Measurements from ENCODE around the gene ELAPOR1. TPM values are rescaled to one million over a fixed set of nuclear protein-coding genes. Genes with fewer than 3 reads are reported as not detected.

The ELAPOR1 gene
- total and polyA plus RNA-seq, 9 of the 15 experiments (the other 6 are each of a cell fraction or from before 2014, with no cell fraction given): 0.07 to 1.2 (median 0.18) TPM

GRCh38 chr1:109091078-109091838 is 22.7 kb upstream of the ELAPOR1 start:
- H3K4me1 ChIP-seq (replicated peaks in 1 of 2; ENCODE audit: control insufficient read depth in 2 of 2, insufficient read depth in 2 of 2, low read length in 2 of 2): peaks cover 0 to 24% of the 10 kb centered on the region in 2 experiments; a peak in 4 of 5 replicates
- in situ Hi-C loops (cut with MboI): no loop called here
- ATAC-seq: peak; percentile 79
- ChIA-PET CTCF (ENCODE audit: low intra/inter-chr PET ratio) (interaction anchor here (2.9 kb wide), 1 partner anchor 21 kb away, joined by 12 read pairs; a partner anchor contains a TSS), POLR2A (interaction anchor here (0.6 to 4.5 kb wide), 12 partner anchors 8 to 143 kb away, joined by 3 to 90 read pairs (median 4); a partner anchor contains a TSS)
- no peaks in the 10 kb centered on the region for H4K20me1 ChIP-seq (replicated peaks; ENCODE audit: control insufficient read depth, insufficient read depth, low read length)
- intact Hi-C loops (cut with micrococcal nuclease): loop anchor here (1.0 kb wide), 1 partner anchor 9 kb away; no protein-coding TSS in a partner anchor
- peak; percentile 71 for FAIRE-seq
- H3K79me2 ChIP-seq (ENCODE audit: control insufficient read depth, insufficient read depth, low read length): peaks cover 70% of the 10 kb centered on the region
- 0% methylated on average over 13 of the region's 13 CpGs for WGBS (ENCODE audit: insufficient coverage, low coverage, missing lambda C conversion rate)
- peak overlapping the region; percentile 90 to 93 for H3K9ac ChIP-seq (ENCODE audit: insufficient read depth in 1 of 2, low read depth in 2 of 2, low read length in 2 of 2)
- no peaks in the 10 kb centered on the region for H3K27me3 ChIP-seq (ENCODE audit: control insufficient read depth in 2 of 2, insufficient read depth in 2 of 2, low read length in 2 of 2)
- H3K4me2 ChIP-seq (ENCODE audit: insufficient read depth, low read length): peak overlapping the region; percentile 97
- peak overlapping the region; percentile 85 for H3K4me3 ChIP-seq
- peaks cover 39% of the 10 kb centered on the region for H3K36me3 ChIP-seq (ENCODE audit: control insufficient read depth, insufficient read depth, low read length)
- TSS peak; percentile 51 for BruUV-seq (replicated peaks)
- H2AFZ ChIP-seq (ENCODE audit: low read depth, low read length): peak overlapping the region; percentile 99
- H3K27ac ChIP-seq (ENCODE audit: extremely low read depth, low read depth, low read length): peak overlapping the region; percentile 95
- no peaks in the 10 kb centered on the region for H3K9me1 ChIP-seq (ENCODE audit: control insufficient read depth, insufficient read depth, low read length)
- peak in 3 of 4 experiments; percentile 16 to 81 (median 78) for DNase-seq (ENCODE audit: extremely low read depth in 1 of 4, low spot score in 3 of 4)
- no peaks in the 10 kb centered on the region for H3K9me3 ChIP-seq (replicated peaks; ENCODE audit: control insufficient read depth, insufficient read depth, low read depth, low read length)
- TF ChIP-seq ZNF561 (CRISPR knock-in tag; conservative IDR thresholded peaks at IDR 0.05) (no peak), ZBTB11 (CRISPR knock-in tag; IDR thresholded peaks at IDR 0.05) (peak in 1 of 3 experiments; percentile 80; a peak in 2 of 6 replicates), ZSCAN29 (IDR thresholded peaks at IDR 0.05) (no peak), MXD1 (CRISPR knock-in tag; IDR thresholded peaks at IDR 0.05; ENCODE audit: borderline replicate concordance, poor library complexity, severe bottlenecking) (peak; percentile 56), VEZF1 (CRISPR knock-in tag; IDR thresholded peaks at IDR 0.05) (peak; percentile 69; the same call in 1 of the 2 replicates), SMARCB1 (IDR thresholded peaks at IDR 0.05; ENCODE audit: insufficient read length, low read depth) (no peak), FOSL1 (tag; conservative IDR thresholded peaks at IDR 0.05) (peak; percentile 16; the same call in 1 of the 2 replicates), ETV1 (tag; conservative IDR thresholded peaks at IDR 0.05; ENCODE audit: low read depth) (no peak), NKRF (IDR thresholded peaks at IDR 0.05; ENCODE audit: borderline replicate concordance) (peak; percentile 41), MAFF (IDR thresholded peaks at IDR 0.05; ENCODE audit: low read length) (peak; percentile 26; the same call in 1 of the 2 replicates), HCFC1 (IDR thresholded peaks at IDR 0.05; ENCODE audit: low read depth, low read length) (0 out of 2 replicates have a peak, but pooled peaks have one; percentile 6), ZNF766 (CRISPR knock-in tag; conservative IDR thresholded peaks at IDR 0.05) (0 out of 2 replicates have a peak, but pooled peaks have one; percentile 12)

All from K562 (cell line).